Suprapubic skin (tissue), 4 donors: ENCODE measurements around the gene COL4A4. TPM values are rescaled to one million over a fixed set of nuclear protein-coding genes. Genes with fewer than 3 reads are reported as not detected.
"Not testable (repeated sequence)": the region's sequence is repeated elsewhere in the genome, so short reads cannot be mapped to it uniquely, and the experiment has no call there.

Source experiments
- DNase-seq, 2 donors: peaks; one replicate each; pipeline ENCODE4 v3.0.0-alpha.2; 2019; ENCODE audit warnings: low spot score in 2 of 2
- H3K27ac ChIP-seq: fragments of 200-600 bp; sonication (generic); one replicate; pipeline ENCODE4 v1.5.1; 2019
- H3K27me3 ChIP-seq: fragments of 200-600 bp; sonication (generic); one replicate; pipeline ENCODE4 v1.5.1; 2019
- H3K36me3 ChIP-seq: fragments of 200-600 bp; sonication (generic); one replicate; pipeline ENCODE4 v1.5.1; 2019
- H3K4me1 ChIP-seq: fragments of 200-600 bp; sonication (generic); one replicate; pipeline ENCODE4 v1.5.1; 2019
- H3K4me3 ChIP-seq: fragments of 200-600 bp; sonication (generic); one replicate; pipeline ENCODE4 v1.5.1; 2019; ENCODE audit warnings: mild to moderate bottlenecking
- H3K9me3 ChIP-seq: fragments of 200-600 bp; sonication (generic); one replicate; pipeline ENCODE4 v1.5.1; 2019
- EP300 ChIP-seq: sonication (generic); formaldehyde crosslinking; IDR thresholded peaks from one replicate; pipeline ENCODE4 v1.6.1; 2017; ENCODE audit warnings: antibody characterized with exemption
- POLR2A ChIP-seq, 2 donors: fragments of 450-650 bp; IDR thresholded peaks; one replicate each; pipeline ENCODE4 v1.6.1; 2017; ENCODE audit warnings: antibody characterized with exemption in 2 of 2, mild to moderate bottlenecking in 2 of 2, moderate library complexity in 2 of 2
- POLR2AphosphoS5 ChIP-seq, 3 donors: sonication (generic); formaldehyde crosslinking; IDR thresholded peaks; one replicate each; pipeline ENCODE4 v1.6.1; 2017; ENCODE audit warnings: antibody characterized with exemption in 3 of 3
- WGBS: methylation state at CpG from one replicate; pipeline ENCODE4 v1.1.5; 2018; 5-methylcytosine and 5-hydroxymethylcytosine counted together
- total RNA-seq, 4 donors: library from RNA; depleted of rRNA; stranded (reverse); fragments of >200 nt; gene quantifications; one replicate each; pipeline ENCODE4 v1.1.0, GENCODE V29; 2016
- TF ChIP-seq, protein P1 (sequence below), 2 donors: fragments of 200-600 bp in 1 of 2; fragments of 450-650 bp in 1 of 2; sonication (generic) in 1 of 2; IDR thresholded peaks; one replicate each; pipeline ENCODE4 v1.5.1; 2016 to 2019; ENCODE audit warnings: antibody characterized with exemption in 2 of 2, mild to moderate bottlenecking in 1 of 2, moderate library complexity in 1 of 2

COL4A4 gene
- total RNA-seq, 4 donors from 2014 or later: 0.16 to 0.25 (median 0.23) TPM

DNA sequence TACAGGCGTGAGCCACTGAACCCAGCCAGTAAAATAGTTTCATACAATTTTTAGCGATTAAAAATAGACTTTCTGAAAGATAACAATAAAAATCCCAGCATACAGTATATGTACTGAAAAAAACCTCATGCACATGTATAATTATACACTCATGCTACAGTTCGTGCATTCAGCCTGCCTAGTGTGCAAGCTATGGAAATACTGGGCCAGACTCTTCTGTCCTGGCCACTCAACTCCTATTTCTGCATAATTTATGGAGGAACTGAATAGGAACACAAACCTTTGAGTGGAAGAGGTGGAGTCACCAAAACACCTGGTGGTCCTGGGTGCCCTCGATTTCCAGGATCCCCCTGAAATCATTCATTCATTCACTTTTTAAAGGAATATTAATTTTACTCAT is 64.7 kb downstream of the COL4A4 start:
- Histone ChIP-seq H3K4me1 (no peaks in the 10 kb centered on the region), H3K36me3 (no peaks in the 10 kb centered on the region), H3K27me3 (no peaks in the 10 kb centered on the region), H3K4me3 (no peak overlapping the region), H3K27ac (no peak overlapping the region), H3K9me3 (no peaks in the 10 kb centered on the region)
- TF ChIP-seq, protein P1, sequence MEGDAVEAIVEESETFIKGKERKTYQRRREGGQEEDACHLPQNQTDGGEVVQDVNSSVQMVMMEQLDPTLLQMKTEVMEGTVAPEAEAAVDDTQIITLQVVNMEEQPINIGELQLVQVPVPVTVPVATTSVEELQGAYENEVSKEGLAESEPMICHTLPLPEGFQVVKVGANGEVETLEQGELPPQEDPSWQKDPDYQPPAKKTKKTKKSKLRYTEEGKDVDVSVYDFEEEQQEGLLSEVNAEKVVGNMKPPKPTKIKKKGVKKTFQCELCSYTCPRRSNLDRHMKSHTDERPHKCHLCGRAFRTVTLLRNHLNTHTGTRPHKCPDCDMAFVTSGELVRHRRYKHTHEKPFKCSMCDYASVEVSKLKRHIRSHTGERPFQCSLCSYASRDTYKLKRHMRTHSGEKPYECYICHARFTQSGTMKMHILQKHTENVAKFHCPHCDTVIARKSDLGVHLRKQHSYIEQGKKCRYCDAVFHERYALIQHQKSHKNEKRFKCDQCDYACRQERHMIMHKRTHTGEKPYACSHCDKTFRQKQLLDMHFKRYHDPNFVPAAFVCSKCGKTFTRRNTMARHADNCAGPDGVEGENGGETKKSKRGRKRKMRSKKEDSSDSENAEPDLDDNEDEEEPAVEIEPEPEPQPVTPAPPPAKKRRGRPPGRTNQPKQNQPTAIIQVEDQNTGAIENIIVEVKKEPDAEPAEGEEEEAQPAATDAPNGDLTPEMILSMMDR (IDR thresholded peaks at IDR 0.05): no peak
- TF ChIP-seq EP300 (no peak), POLR2AphosphoS5 (IDR thresholded peaks at IDR 0.05) (no peak), POLR2A (IDR thresholded peaks at IDR 0.05) (no peak)
- no peak for DNase-seq
- 81% methylated on average over 4 of the region's 4 CpGs for WGBS

- H3K27me3 ChIP-seq: no peaks in the 10 kb centered on the region
- H3K9me3 ChIP-seq: peaks cover 5% of the 10 kb centered on the region
- no peak overlapping the region for H3K27ac ChIP-seq
- no peaks in the 10 kb centered on the region for H3K4me1 ChIP-seq
- TF ChIP-seq, protein P1 (IDR thresholded peaks at IDR 0.05): no peak
- TF ChIP-seq POLR2AphosphoS5 (IDR thresholded peaks at IDR 0.05): no peak
- TF ChIP-seq POLR2A (IDR thresholded peaks at IDR 0.05): no peak
- no peak for TF ChIP-seq EP300
- 93% methylated on average over 2 of the region's 2 CpGs for WGBS
- H3K36me3 ChIP-seq: no peaks in the 10 kb centered on the region
- DNase-seq: no peak
- H3K4me3 ChIP-seq: no peak overlapping the region
Measured at GRCh38 chr2:227098162-227098515, 65.9 kb downstream of the COL4A4 start.

DNA sequence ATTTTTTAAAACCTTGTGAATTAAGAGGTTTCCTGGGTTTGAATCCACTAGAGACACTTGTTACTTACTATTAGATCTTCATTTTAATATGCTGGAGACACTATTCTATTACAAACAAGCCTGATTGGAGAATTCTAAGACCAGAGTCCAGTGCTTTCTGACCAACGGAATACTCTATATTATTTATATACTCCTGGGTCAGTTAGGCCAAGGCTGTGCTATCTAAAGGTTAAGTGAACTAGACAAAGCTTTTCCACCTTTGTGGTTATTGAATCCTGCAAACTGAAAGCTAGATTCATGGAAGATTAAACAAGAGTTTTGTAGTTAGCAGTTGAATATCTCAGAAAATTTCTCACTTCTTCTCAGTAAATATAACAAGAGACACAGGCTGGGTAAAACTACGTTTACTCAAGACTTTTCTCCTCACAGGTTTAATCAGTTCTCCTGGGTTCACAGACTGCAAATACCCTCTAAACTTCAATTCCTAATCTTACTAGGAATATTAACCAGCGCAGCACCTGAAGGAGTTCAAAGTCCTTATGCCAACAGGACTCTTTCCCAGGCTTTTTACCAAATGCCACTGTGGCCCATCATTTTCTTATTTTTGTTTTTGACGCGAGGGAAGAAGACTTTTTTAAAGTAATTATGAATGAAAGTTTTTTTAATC is 66.4 kb downstream of the COL4A4 start:
- Histone ChIP-seq H3K4me3 (no peak overlapping the region), H3K4me1 (no peaks in the 10 kb centered on the region), H3K36me3 (no peaks in the 10 kb centered on the region), H3K27ac (no peak overlapping the region), H3K27me3 (no peaks in the 10 kb centered on the region), H3K9me3 (peaks cover 5% of the 10 kb centered on the region)
- no peak for DNase-seq
- 86% methylated on average over 5 of the region's 5 CpGs for WGBS
- no peak for TF ChIP-seq POLR2AphosphoS5 (IDR thresholded peaks at IDR 0.05)

GRCh38 chr2:227095346-227095745 is 68.7 kb downstream of the COL4A4 start:
- no peaks in the 10 kb centered on the region for H3K27me3 ChIP-seq
- H3K9me3 ChIP-seq: peaks cover 5% of the 10 kb centered on the region
- H3K36me3 ChIP-seq: no peaks in the 10 kb centered on the region
- WGBS: 58% methylated on average over 3 of the region's 4 CpGs
- H3K4me3 ChIP-seq: no peak overlapping the region
- H3K4me1 ChIP-seq: no peaks in the 10 kb centered on the region
- no peak overlapping the region for H3K27ac ChIP-seq
- TF ChIP-seq, protein P1 (IDR thresholded peaks at IDR 0.05): no peak
- no peak for TF ChIP-seq POLR2AphosphoS5 (IDR thresholded peaks at IDR 0.05)
- no peak for TF ChIP-seq POLR2A (IDR thresholded peaks at IDR 0.05)
- TF ChIP-seq EP300: no peak
- DNase-seq: no peak

DNA sequence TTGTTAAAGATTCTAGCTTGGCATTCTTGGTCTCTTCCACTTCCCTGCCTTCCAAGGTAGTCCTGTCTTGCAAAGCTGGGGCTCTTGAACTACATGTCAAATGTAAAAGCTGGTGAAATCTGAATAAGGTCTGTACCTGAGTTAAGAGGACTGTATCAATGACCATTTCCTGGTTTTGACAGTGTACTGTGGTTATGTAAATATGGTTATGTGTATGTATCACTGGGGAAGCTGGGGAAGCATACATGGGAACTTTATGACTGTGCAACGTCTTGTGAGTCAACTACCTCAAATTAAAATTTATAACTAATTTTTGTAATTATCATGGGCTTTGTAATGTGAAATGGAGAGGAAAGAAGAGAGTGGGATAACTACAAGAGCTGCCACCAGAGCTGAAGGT is 81.7 kb downstream of the COL4A4 start:
- WGBS: 59% methylated on average over 1 of the region's 1 CpG
- Histone ChIP-seq H3K27ac (no peak overlapping the region), H3K4me3 (no peak overlapping the region), H3K36me3 (no peaks in the 10 kb centered on the region), H3K9me3 (no peaks in the 10 kb centered on the region), H3K27me3 (no peaks in the 10 kb centered on the region), H3K4me1 (no peaks in the 10 kb centered on the region)
- TF ChIP-seq EP300: no peak
- TF ChIP-seq POLR2A (IDR thresholded peaks at IDR 0.05): no peak
- no peak for TF ChIP-seq POLR2AphosphoS5 (IDR thresholded peaks at IDR 0.05)
- TF ChIP-seq, protein P1 (IDR thresholded peaks at IDR 0.05): no peak
- no peak for DNase-seq

DNA sequence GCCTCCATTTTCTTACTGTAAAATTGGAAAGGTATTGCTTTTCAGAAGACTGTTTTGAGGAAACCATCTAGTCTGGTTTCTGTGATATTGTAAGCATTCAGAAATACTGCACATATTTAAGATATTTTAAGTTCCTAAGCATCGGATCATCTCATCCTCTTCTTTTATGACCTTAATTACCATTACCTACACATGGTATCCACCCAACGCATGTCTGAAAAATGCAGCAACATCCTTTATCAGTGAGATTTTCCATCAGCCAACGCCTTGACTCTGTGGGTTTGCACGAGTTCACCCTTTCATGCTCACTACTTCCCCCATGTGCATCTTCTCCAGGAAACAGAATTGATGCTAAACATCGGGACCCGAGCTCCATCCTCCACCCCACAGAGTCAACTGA is 84.3 kb downstream of the COL4A4 start:
- H3K4me1 ChIP-seq: no peaks in the 10 kb centered on the region
- TF ChIP-seq EP300: no peak
- no peaks in the 10 kb centered on the region for H3K9me3 ChIP-seq
- H3K4me3 ChIP-seq: no peak overlapping the region
- H3K27me3 ChIP-seq: no peaks in the 10 kb centered on the region
- 69% methylated on average over 6 of the region's 6 CpGs for WGBS
- DNase-seq: no peak
- no peaks in the 10 kb centered on the region for H3K36me3 ChIP-seq
- no peak overlapping the region for H3K27ac ChIP-seq

GRCh38 chr2:227065065-227065464 is 98.9 kb downstream of the COL4A4 start:
- not testable (repeated sequence) for H3K27ac ChIP-seq, H3K4me3 ChIP-seq, DNase-seq, H3K4me1 ChIP-seq, H3K27me3 ChIP-seq, H3K36me3 ChIP-seq, H3K9me3 ChIP-seq
- WGBS: 80% methylated on average over 14 of the region's 14 CpGs
